DND-41 (cell line): ENCODE data around the gene SIT1.

Experiments
- ATAC-seq: fragments of 200-7000 bp; cut with Tn5 transposase; 3 replicates; pipeline ENCODE4 v1.9.1; 2021; ENCODE audit warnings: low read depth; ENCODE audit not compliant: insufficient read depth
- DNase-seq: peaks from one replicate; pipeline ENCODE4 v3.0.0-alpha.2; 2020
- H2AFZ ChIP-seq: 2 replicates; pipeline ENCODE4 v1.6.0; 2012; ENCODE audit warnings: low read depth, low read length
- H3K27ac ChIP-seq: 2 replicates; pipeline ENCODE4 v1.5.1; 2012; ENCODE audit warnings: low read length, inconsistent platforms
- H3K27me3 ChIP-seq: fragments of 200-600 bp; sonication (generic); 2 replicates; pipeline ENCODE4 v1.6.0; 2012; ENCODE audit warnings: low read length, mild to moderate bottlenecking, inconsistent platforms; ENCODE audit not compliant: insufficient read depth, poor library complexity
- H3K36me3 ChIP-seq: 2 replicates; pipeline ENCODE4 v1.5.1; 2012; ENCODE audit warnings: low read length, inconsistent platforms; ENCODE audit not compliant: insufficient read depth
- H3K4me1 ChIP-seq: 2 replicates; pipeline ENCODE4 v1.5.1; 2012; ENCODE audit warnings: mild to moderate bottlenecking, low read length; ENCODE audit not compliant: insufficient read depth
- H3K4me2 ChIP-seq: 2 replicates; pipeline ENCODE4 v1.6.0; 2012; ENCODE audit warnings: mild to moderate bottlenecking, moderate library complexity, low read length, inconsistent platforms; ENCODE audit not compliant: insufficient read depth
- H3K4me3 ChIP-seq, 2 experiments: fragments of 200-600 bp in 1 of 2; shearing (Covaris generic) in 1 of 2; 2 replicates each; pipeline ENCODE4 v1.5.1; 2012 to 2016; ENCODE audit warnings: inconsistent platforms in 2 of 2, low read length in 2 of 2, mild to moderate bottlenecking in 2 of 2, low read depth in 1 of 2, moderate library complexity in 1 of 2
- H3K79me2 ChIP-seq: 2 replicates; pipeline ENCODE4 v1.6.0; 2012; ENCODE audit warnings: low read length, inconsistent platforms; ENCODE audit not compliant: insufficient read depth
- H3K9ac ChIP-seq: 2 replicates; pipeline ENCODE4 v1.6.0; 2012; ENCODE audit warnings: low read depth, mild to moderate bottlenecking, inconsistent platforms, low read length, moderate library complexity
- H3K9me3 ChIP-seq: 2 replicates; pipeline ENCODE4 v1.5.1; 2012; ENCODE audit warnings: low read length, moderate library complexity, mild to moderate bottlenecking, inconsistent platforms; ENCODE audit not compliant: insufficient read depth, severe bottlenecking
- H4K20me1 ChIP-seq: 2 replicates; pipeline ENCODE4 v1.6.0; 2012; ENCODE audit warnings: low read length; ENCODE audit not compliant: insufficient read depth
- EZH2 ChIP-seq: IDR thresholded peaks from 3 replicates; pipeline ENCODE4 v1.6.1; 2012; ENCODE audit warnings: borderline replicate concordance, low read depth, mild to moderate bottlenecking, moderate library complexity, low read length, inconsistent platforms; ENCODE audit not compliant: severe bottlenecking
- TF ChIP-seq, protein P1 (sequence below): IDR thresholded peaks from 2 replicates; pipeline ENCODE4 v1.5.1; 2012; ENCODE audit warnings: borderline replicate concordance, low read length, moderate library complexity, mild to moderate bottlenecking; ENCODE audit not compliant: poor library complexity, severe bottlenecking; ENCODE audit errors: extremely low read depth

Gene SIT1

DNA sequence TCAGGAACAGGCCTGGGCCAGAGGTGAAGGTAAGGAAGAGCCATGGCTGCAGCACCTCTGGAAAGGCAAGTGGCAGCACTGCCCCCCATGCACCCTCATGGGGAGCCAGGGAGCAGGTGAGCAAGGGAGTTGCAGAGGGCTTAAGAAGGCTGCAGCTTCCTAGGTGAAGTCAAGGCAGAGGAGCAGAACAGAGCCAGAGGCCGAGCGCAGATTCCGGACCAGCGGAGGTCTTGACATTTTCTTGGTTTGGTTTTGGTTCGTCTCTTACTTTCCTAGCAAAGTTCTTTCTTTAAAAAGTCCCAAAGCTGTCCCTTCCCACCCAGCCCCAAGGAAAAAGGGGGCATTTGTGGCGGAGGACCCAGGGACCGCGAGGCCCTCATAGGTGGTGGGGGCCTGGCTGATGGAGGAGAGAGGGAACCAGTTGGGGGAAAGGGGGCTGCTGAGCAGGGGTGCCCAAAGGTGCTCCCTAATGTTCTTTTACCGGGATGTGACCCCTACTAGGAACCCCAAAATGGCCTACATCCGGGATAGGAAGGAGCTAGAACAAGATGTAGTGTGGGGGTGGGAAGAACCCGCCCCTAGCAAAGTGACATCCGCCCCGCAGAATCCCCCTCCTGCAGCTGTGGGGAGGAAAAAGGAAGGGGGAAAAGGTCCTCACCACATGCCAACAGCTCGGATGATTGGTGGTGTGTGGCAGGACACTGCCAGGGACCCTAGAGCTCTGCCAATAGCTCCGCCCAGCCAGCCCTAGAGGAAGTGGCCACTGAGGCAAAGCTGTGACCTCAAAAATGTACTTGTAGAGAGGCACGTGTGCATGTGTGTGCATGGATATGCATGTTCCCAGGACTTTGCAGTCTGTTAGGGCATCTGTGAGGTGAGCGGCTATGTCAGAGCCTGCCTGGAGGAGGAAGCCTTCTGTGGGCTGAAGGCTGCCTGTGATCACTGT lies 31.6 kb downstream of the SIT1 start:
- H3K4me2 ChIP-seq: peak overlapping the region; percentile 71
- H3K4me1 ChIP-seq: peaks cover 78% of the 10 kb centered on the region
- peaks cover 4% of the 10 kb centered on the region; the same call in 1 of the 2 replicates for H3K36me3 ChIP-seq
- no peaks in the 10 kb centered on the region for H3K27me3 ChIP-seq
- DNase-seq: peak; percentile 94
- H3K9ac ChIP-seq: peak overlapping the region; percentile 70
- TF ChIP-seq EZH2: no peak
- TF ChIP-seq, protein P1, sequence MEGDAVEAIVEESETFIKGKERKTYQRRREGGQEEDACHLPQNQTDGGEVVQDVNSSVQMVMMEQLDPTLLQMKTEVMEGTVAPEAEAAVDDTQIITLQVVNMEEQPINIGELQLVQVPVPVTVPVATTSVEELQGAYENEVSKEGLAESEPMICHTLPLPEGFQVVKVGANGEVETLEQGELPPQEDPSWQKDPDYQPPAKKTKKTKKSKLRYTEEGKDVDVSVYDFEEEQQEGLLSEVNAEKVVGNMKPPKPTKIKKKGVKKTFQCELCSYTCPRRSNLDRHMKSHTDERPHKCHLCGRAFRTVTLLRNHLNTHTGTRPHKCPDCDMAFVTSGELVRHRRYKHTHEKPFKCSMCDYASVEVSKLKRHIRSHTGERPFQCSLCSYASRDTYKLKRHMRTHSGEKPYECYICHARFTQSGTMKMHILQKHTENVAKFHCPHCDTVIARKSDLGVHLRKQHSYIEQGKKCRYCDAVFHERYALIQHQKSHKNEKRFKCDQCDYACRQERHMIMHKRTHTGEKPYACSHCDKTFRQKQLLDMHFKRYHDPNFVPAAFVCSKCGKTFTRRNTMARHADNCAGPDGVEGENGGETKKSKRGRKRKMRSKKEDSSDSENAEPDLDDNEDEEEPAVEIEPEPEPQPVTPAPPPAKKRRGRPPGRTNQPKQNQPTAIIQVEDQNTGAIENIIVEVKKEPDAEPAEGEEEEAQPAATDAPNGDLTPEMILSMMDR: no peak
- ATAC-seq: peak; percentile 86
- H3K27ac ChIP-seq: peak overlapping the region; percentile 99
- no peaks in the 10 kb centered on the region for H3K9me3 ChIP-seq
- H3K4me3 ChIP-seq: peak overlapping the region in 1 of 2 experiments; percentile 54; a peak in 2 of 4 replicates
- no peaks in the 10 kb centered on the region for H4K20me1 ChIP-seq
- peak overlapping the region; percentile 29; the same call in 1 of the 2 replicates for H2AFZ ChIP-seq
- peaks cover 19% of the 10 kb centered on the region for H3K79me2 ChIP-seq

DNA sequence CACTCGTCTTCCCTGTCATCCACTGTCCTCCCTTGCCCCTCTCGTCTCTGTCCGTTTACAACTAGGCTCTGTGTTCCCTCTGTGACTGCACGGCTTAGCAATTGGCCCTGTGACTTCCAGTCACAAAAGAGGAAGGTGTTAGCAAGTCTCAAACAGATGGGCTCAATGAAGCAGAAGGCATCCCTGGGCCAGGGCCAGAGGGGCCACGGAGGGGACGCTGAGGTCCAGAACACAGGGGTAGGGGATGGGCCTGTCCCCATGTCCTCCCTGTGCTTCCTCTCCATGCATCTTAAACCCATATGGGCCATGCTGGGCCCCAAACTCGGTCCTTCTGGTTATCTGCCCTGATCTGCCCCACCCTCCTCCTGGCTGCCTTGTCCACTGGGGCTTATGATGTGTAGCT lies 32.4 kb downstream of the SIT1 start, which contains the start of gene CD72:
CD72 (minus strand) TSS at position 89 of the 403 bp plus-strand sequence. CDS start 110 bp downstream, outside the sequence.
- peaks cover 78% of the 10 kb centered on the region for H3K4me1 ChIP-seq
- peak within 1 kb of the TSS; percentile 29; the same call in 1 of the 2 replicates for H2AFZ ChIP-seq

DNA sequence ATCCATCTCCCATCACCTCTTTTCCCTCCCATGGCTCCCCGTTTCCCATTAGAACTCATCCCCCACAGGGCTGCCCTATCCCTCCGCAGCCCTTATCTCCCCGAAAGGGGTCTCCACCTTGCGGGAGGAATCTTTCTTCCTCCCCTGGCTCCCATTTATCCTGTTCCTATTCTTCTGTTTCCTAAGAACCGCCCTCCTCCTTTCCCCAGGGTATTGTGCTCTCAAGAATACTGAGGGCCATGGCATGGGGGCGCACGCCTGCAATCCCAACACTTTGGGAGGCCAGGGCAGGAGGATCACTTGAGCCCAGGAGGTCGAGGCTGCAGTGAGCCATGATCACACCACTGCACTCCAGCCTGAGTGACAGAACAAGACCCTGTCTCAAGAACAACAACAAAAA lies 33.2 kb downstream of the SIT1 start:
- peaks cover 78% of the 10 kb centered on the region for H3K4me1 ChIP-seq
- peak overlapping the region; percentile 70 for H3K9ac ChIP-seq

More for the DNA sequence above, 32.4 kb downstream of the SIT1 start, which contains the start of gene CD72:
- TF ChIP-seq, protein P1: no peak
- no peak for TF ChIP-seq EZH2
- Histone ChIP-seq H3K27me3 (no peaks in the 10 kb centered on the region), H3K4me3 (peak within 1 kb of the TSS in 1 of 2 experiments; percentile 54; a peak in 2 of 4 replicates), H3K36me3 (peaks cover 5% of the 10 kb centered on the region; the same call in 1 of the 2 replicates), H3K9me3 (no peaks in the 10 kb centered on the region), H3K4me2 (peak within 1 kb of the TSS; percentile 71), H3K27ac (peak within 1 kb of the TSS; percentile 99), H4K20me1 (no peaks in the 10 kb centered on the region), H3K9ac (peak within 1 kb of the TSS; percentile 70), H3K79me2 (peaks cover 19% of the 10 kb centered on the region)
- DNase-seq (no peak), ATAC-seq (no peak)

More for the DNA sequence above, 33.2 kb downstream of the SIT1 start:
- H3K36me3 ChIP-seq: peaks cover 5% of the 10 kb centered on the region; the same call in 1 of the 2 replicates
- peak overlapping the region; percentile 71 for H3K4me2 ChIP-seq
- no peaks in the 10 kb centered on the region for H3K27me3 ChIP-seq
- DNase-seq (no peak), ATAC-seq (no peak)
- peak overlapping the region; percentile 99 for H3K27ac ChIP-seq
- peak overlapping the region in 1 of 2 experiments; percentile 54; a peak in 1 of 4 replicates for H3K4me3 ChIP-seq
- peaks cover 19% of the 10 kb centered on the region for H3K79me2 ChIP-seq
- no peak overlapping the region for H2AFZ ChIP-seq
- H3K9me3 ChIP-seq: no peaks in the 10 kb centered on the region
- H4K20me1 ChIP-seq: no peaks in the 10 kb centered on the region
- TF ChIP-seq, protein P1: no peak
- TF ChIP-seq EZH2: no peak
